HEK293 (cell line): Measurements from ENCODE around the gene HTT-AS.

Experiments
- CTCF ChIA-PET: fragments of 350-600 bp; formaldehyde crosslinking; extraction: SDS; loops from one replicate; lab custom pipeline; 2021; ENCODE audit warnings: antibody characterized with exemption; lab: Yijun Ruan, JAX
- POLR2A ChIA-PET: fragments of 300-600 bp; formaldehyde crosslinking; extraction: SDS; loops from one replicate; lab custom pipeline; 2020; ENCODE audit warnings: antibody characterized with exemption, inconsistent platforms; lab: Yijun Ruan, JAX
- H3K27ac ChIP-seq: fragments of 200-500 bp; sonication (Bioruptor generic); 2 replicates; pipeline ENCODE4 v1.5.1; 2014; ENCODE audit warnings: low read depth, low read length, control low read depth, inconsistent platforms; ENCODE audit errors: extremely low read depth
- H3K36me3 ChIP-seq, 2 experiments: fragments of 200-500 bp in 1 of 2; sonication (Bioruptor generic) in 1 of 2; 1 replicate in 1 of 2; 2 replicates in 1 of 2; pipeline ENCODE4 v1.5.1; 2014 to 2017; ENCODE audit warnings: inconsistent platforms in 2 of 2, low read length in 2 of 2; ENCODE audit not compliant: control insufficient read depth in 2 of 2, insufficient read depth in 1 of 2
- H3K4me1 ChIP-seq: fragments of 200-500 bp; sonication (Bioruptor generic); 2 replicates; pipeline ENCODE4 v1.5.1; 2014; ENCODE audit warnings: mild to moderate bottlenecking, low read length, inconsistent platforms; ENCODE audit not compliant: control insufficient read depth, insufficient read depth
- H3K4me3 ChIP-seq: 2 replicates; pipeline ENCODE4 v1.5.1; 2011; ENCODE audit warnings: low read depth, mild to moderate bottlenecking, control low read depth, low read length, moderate library complexity
- H3K9me3 ChIP-seq: fragments of 200-500 bp; sonication (Bioruptor generic); 2 replicates; pipeline ENCODE4 v1.5.1; 2014; ENCODE audit warnings: low read depth, low read length, inconsistent platforms; ENCODE audit not compliant: control insufficient read depth, insufficient read depth
- ELK4 ChIP-seq: IDR thresholded peaks from 2 replicates; pipeline ENCODE4 v1.6.1; 2011; ENCODE audit warnings: mild to moderate bottlenecking, low read depth, low read length, borderline replicate concordance
- FEZF1 ChIP-seq: fragments of 450-650 bp; formaldehyde crosslinking; IDR thresholded peaks from 2 replicates; pipeline ENCODE4 v1.5.1; 2016; ENCODE audit warnings: missing biosample characterization, missing genetic modification characterization
- GLI2 ChIP-seq: fragments of 450-650 bp; formaldehyde crosslinking; IDR thresholded peaks from 2 replicates; pipeline ENCODE4; 2017; ENCODE audit warnings: missing biosample characterization, missing genetic modification characterization, low read depth, borderline replicate concordance
- PRDM2 ChIP-seq: fragments of 450-650 bp; formaldehyde crosslinking; IDR thresholded peaks from 2 replicates; pipeline ENCODE4 v1.5.1; 2016; ENCODE audit warnings: missing biosample characterization, missing genetic modification characterization, borderline replicate concordance
- SCRT2 ChIP-seq: fragments of 450-650 bp; formaldehyde crosslinking; IDR thresholded peaks from 2 replicates; pipeline ENCODE4 v1.5.1; 2016; ENCODE audit warnings: missing biosample characterization, missing genetic modification characterization
- SP3 ChIP-seq: fragments of 450-650 bp; formaldehyde crosslinking; IDR thresholded peaks from 2 replicates; pipeline ENCODE4 v1.5.1; 2016; ENCODE audit warnings: missing biosample characterization, missing genetic modification characterization
- ZBTB17 ChIP-seq: fragments of 450-650 bp; formaldehyde crosslinking; IDR thresholded peaks from 2 replicates; pipeline ENCODE4 v1.5.1; 2016; ENCODE audit warnings: missing biosample characterization, missing genetic modification characterization
- ZNF155 ChIP-seq: fragments of 450-650 bp; formaldehyde crosslinking; IDR thresholded peaks from 2 replicates; pipeline ENCODE4 v1.5.1; 2016; ENCODE audit warnings: missing biosample characterization, missing genetic modification characterization
- ZNF26 ChIP-seq: fragments of 450-650 bp; formaldehyde crosslinking; IDR thresholded peaks from 2 replicates; pipeline ENCODE4 v1.5.1; 2016; ENCODE audit warnings: missing biosample characterization, missing genetic modification characterization
- ZNF274 ChIP-seq, 2 experiments: fragments of 200-500 bp in 1 of 2; fragments of 450-650 bp in 1 of 2; sonication (Bioruptor generic) in 1 of 2; formaldehyde crosslinking in 1 of 2; IDR thresholded peaks; 2 replicates each; pipeline versions ENCODE4 v1.5.1 to v1.6.1; 2014 to 2016; ENCODE audit warnings: borderline replicate concordance in 1 of 2, inconsistent platforms in 1 of 2, low read length in 1 of 2, missing biosample characterization in 1 of 2, missing genetic modification characterization in 1 of 2
- ZNF311 ChIP-seq: fragments of 450-650 bp; formaldehyde crosslinking; IDR thresholded peaks from 2 replicates; pipeline ENCODE4 v1.5.1; 2017; ENCODE audit warnings: missing biosample characterization, missing genetic modification characterization, borderline replicate concordance
- ZNF391 ChIP-seq: fragments of 450-650 bp; formaldehyde crosslinking; IDR thresholded peaks from 2 replicates; pipeline ENCODE4 v1.5.1; 2016; ENCODE audit warnings: low read depth, missing biosample characterization, missing genetic modification characterization, borderline replicate concordance
- ZNF416 ChIP-seq: fragments of 450-650 bp; formaldehyde crosslinking; IDR thresholded peaks from 2 replicates; pipeline ENCODE4 v1.5.1; 2016; ENCODE audit warnings: missing biosample characterization, missing genetic modification characterization
- ZNF529 ChIP-seq: fragments of 450-650 bp; formaldehyde crosslinking; IDR thresholded peaks from 2 replicates; pipeline ENCODE4 v1.5.1; 2017; ENCODE audit warnings: missing genetic modification characterization, missing biosample characterization; ENCODE audit not compliant: insufficient replicate concordance
- ZNF544 ChIP-seq: fragments of 450-650 bp; formaldehyde crosslinking; IDR thresholded peaks from 2 replicates; pipeline ENCODE4 v1.5.0; 2017; ENCODE audit warnings: missing biosample characterization, missing genetic modification characterization
- ZNF580 ChIP-seq: fragments of 450-650 bp; formaldehyde crosslinking; IDR thresholded peaks from 2 replicates; pipeline ENCODE4 v1.5.1; 2016; ENCODE audit warnings: missing biosample characterization, missing genetic modification characterization
- ZNF600 ChIP-seq: fragments of 450-650 bp; formaldehyde crosslinking; IDR thresholded peaks from 2 replicates; pipeline ENCODE4 v1.5.1; 2016; ENCODE audit warnings: missing biosample characterization, missing genetic modification characterization
- ZNF623 ChIP-seq: fragments of 450-650 bp; formaldehyde crosslinking; IDR thresholded peaks from 2 replicates; pipeline ENCODE4 v1.5.1; 2016; ENCODE audit warnings: missing biosample characterization, missing genetic modification characterization
- ZNF624 ChIP-seq: fragments of 450-650 bp; formaldehyde crosslinking; IDR thresholded peaks from 2 replicates; pipeline ENCODE4 v1.5.1; 2017; ENCODE audit warnings: missing biosample characterization, missing genetic modification characterization
- ZNF791 ChIP-seq: fragments of 450-650 bp; formaldehyde crosslinking; IDR thresholded peaks from 2 replicates; pipeline ENCODE4 v1.5.1; 2016; ENCODE audit warnings: missing biosample characterization, missing genetic modification characterization
- ZNF837 ChIP-seq: fragments of 450-650 bp; formaldehyde crosslinking; IDR thresholded peaks from 2 replicates; pipeline ENCODE4 v1.5.1; 2016; ENCODE audit warnings: missing biosample characterization, missing genetic modification characterization
- ZSCAN30 ChIP-seq: fragments of 450-650 bp; IDR thresholded peaks from 2 replicates; pipeline ENCODE4 v1.5.1; 2018; ENCODE audit warnings: missing biosample characterization, mild to moderate bottlenecking, missing genetic modification characterization, moderate library complexity
- TF ChIP-seq, protein P1 (sequence below): fragments of 450-650 bp; formaldehyde crosslinking; IDR thresholded peaks from 2 replicates; pipeline ENCODE4 v1.5.1; 2016; ENCODE audit warnings: missing biosample characterization, missing genetic modification characterization
- TF ChIP-seq, protein P2 (sequence below): fragments of 450-650 bp; formaldehyde crosslinking; optimal IDR thresholded peaks from 2 replicates; pipeline ENCODE3; 2016; ENCODE audit warnings: missing biosample characterization, mild to moderate bottlenecking, missing genetic modification characterization

The HTT-AS gene

GRCh38 chr4:3066836-3067400, 7.4 kb downstream of the HTT-AS start:
- H3K4me1 ChIP-seq = no peaks in the 10 kb centered on the region
- H3K4me3 ChIP-seq = no peak overlapping the region
- no peak overlapping the region for H3K27ac ChIP-seq
- POLR2A ChIA-PET = no interaction called here
- TF ChIP-seq GLI2 (no peak), ZNF155 (tag by site-specific recombination) (no peak), ZNF274 (IDR thresholded peaks at IDR 0.05; ENCODE audit: low read length) (no peak), ZNF274 (tag by site-specific recombination; IDR thresholded peaks at IDR 0.05; ENCODE audit: borderline replicate concordance) (no peak), ZNF837 (tag by site-specific recombination) (no peak), ZBTB17 (tag by site-specific recombination) (no peak), ZNF623 (no peak), FEZF1 (tag by site-specific recombination) (no peak), ZNF600 (tag by site-specific recombination) (no peak), ZNF544 (tag by site-specific recombination) (no peak), ZSCAN30 (tag by site-specific recombination) (no peak), ZNF580 (no peak)
- TF ChIP-seq, protein P1, sequence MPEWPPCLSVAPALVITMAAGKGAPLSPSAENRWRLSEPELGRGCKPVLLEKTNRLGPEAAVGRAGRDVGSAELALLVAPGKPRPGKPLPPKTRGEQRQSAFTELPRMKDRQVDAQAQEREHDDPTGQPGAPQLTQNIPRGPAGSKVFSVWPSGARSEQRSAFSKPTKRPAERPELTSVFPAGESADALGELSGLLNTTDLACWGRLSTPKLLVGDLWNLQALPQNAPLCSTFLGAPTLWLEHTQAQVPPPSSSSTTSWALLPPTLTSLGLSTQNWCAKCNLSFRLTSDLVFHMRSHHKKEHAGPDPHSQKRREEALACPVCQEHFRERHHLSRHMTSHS (tag by site-specific recombination) = no peak
- no peaks in the 10 kb centered on the region for H3K9me3 ChIP-seq
- CTCF ChIA-PET = interaction anchor here (0.9 kb wide), 1 partner anchor 20 kb away, joined by 3 read pairs; no protein-coding TSS in a partner anchor
- H3K36me3 ChIP-seq = no peaks in the 10 kb centered on the region

- no peak overlapping the region for H3K4me3 ChIP-seq
- no peaks in the 10 kb centered on the region for H3K9me3 ChIP-seq
- ChIA-PET CTCF (no interaction called here), POLR2A (no interaction called here)
- no peaks in the 10 kb centered on the region for H3K36me3 ChIP-seq
- H3K4me1 ChIP-seq = no peaks in the 10 kb centered on the region
- no peak overlapping the region for H3K27ac ChIP-seq
- TF ChIP-seq PRDM2 (no peak), SP3 (tag by site-specific recombination) (no peak), ZNF391 (tag by site-specific recombination) (no peak), ZNF624 (tag by site-specific recombination) (no peak), ZNF791 (no peak), ELK4 (no peak), ZNF529 (tag by site-specific recombination) (no peak), ZNF311 (tag by site-specific recombination) (no peak), ZNF26 (tag by site-specific recombination) (no peak), SCRT2 (tag by site-specific recombination) (no peak), ZNF416 (tag by site-specific recombination) (no peak)
- TF ChIP-seq, protein P2, sequence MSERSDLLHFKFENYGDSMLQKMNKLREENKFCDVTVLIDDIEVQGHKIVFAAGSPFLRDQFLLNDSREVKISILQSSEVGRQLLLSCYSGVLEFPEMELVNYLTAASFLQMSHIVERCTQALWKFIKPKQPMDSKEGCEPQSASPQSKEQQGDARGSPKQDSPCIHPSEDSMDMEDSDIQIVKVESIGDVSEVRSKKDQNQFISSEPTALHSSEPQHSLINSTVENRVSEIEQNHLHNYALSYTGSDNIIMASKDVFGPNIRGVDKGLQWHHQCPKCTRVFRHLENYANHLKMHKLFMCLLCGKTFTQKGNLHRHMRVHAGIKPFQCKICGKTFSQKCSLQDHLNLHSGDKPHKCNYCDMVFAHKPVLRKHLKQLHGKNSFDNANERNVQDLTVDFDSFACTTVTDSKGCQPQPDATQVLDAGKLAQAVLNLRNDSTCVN = no peak
These were observed 8.8 kb downstream of the HTT-AS start for GRCh38 chr4:3065551-3065950.
